ENCODE results near the gene TENM3. TPM values are rescaled to one million over a fixed set of nuclear protein-coding genes. Genes with fewer than 3 reads are reported as not detected.

The TENM3 gene
- total RNA-seq, 2 experiments from 2014 or later = not detected

- no peaks in the 10 kb centered on the region for H3K36me3 ChIP-seq (ENCODE audit: insufficient read depth, low read length)
- H3K4me2 ChIP-seq (ENCODE audit: low read length) = no peak overlapping the region
- CTCF ChIA-PET (ENCODE audit: unreplicated experiment) = no interaction called here
- DNase-seq (ENCODE audit: low spot score) = no peak
- H3K9me3 ChIP-seq (ENCODE audit: low read length) = no peaks in the 10 kb centered on the region
- intact Hi-C loops (cut with micrococcal nuclease; ENCODE audit: unreplicated experiment) = no loop called here
- no peak overlapping the region for H3K4me3 ChIP-seq (ENCODE audit: low read depth, low read length, poor library complexity, severe bottlenecking)
- H3K9me2 ChIP-seq (ENCODE audit: insufficient read depth, low read length) = no peaks in the 10 kb centered on the region
- no peaks in the 10 kb centered on the region for H3K79me2 ChIP-seq (ENCODE audit: insufficient read depth, low read depth, low read length)
- no peak overlapping the region for H3K27ac ChIP-seq (ENCODE audit: low read depth, low read length, poor library complexity, severe bottlenecking)
- POLR2A ChIA-PET = no interaction called here
- H3K4me1 ChIP-seq (ENCODE audit: insufficient read depth, low read length, poor library complexity, severe bottlenecking) = no peaks in the 10 kb centered on the region
- no peak overlapping the region for H2AFZ ChIP-seq (ENCODE audit: low read length)
- no TSS peak for BruUV-seq (replicated peaks)
- TF ChIP-seq EZH2phosphoT487 (IDR thresholded peaks at IDR 0.05; ENCODE audit: borderline replicate concordance, low read depth, low read length) = no peak
- TF ChIP-seq CTCF (conservative IDR thresholded peaks at IDR 0.05; ENCODE audit: low read length) = no peak
- H4K20me1 ChIP-seq (ENCODE audit: insufficient read depth, low read length) = no peaks in the 10 kb centered on the region
These were observed 290.8 kb downstream of the TENM3 start for GRCh38 chr4:182533964-182534363.

DNA sequence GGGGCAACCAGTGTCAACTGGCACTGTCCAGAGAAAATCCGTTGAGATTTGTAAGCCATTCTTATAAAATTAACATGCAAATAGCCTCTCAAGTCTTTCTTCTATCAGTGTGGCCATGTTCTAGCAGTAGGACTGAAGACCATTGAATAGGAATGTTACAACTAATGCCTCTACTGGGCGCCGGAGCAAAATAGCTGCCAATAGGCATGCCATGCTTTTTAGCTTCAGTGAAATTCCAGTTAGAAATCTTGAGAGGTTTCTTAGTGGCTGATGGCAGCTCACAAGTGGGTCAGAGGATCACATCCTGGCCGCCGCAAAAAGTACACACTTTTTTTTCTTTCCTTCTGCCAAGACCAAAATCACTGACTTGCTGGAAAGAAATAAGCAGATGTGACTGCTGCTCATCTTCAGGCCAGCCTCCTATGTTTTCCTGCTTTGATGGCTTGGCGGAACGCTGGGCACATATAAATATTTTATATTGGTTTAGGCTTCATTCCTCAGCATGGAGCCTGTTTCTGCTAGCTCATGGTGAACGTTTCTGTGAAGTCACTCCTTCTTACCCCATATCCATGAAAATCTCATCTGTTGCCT is 293.1 kb downstream of the TENM3 start:
- CTCF ChIA-PET (ENCODE audit: unreplicated experiment) = no interaction called here
- H3K4me3 ChIP-seq (ENCODE audit: low read depth, low read length, poor library complexity, severe bottlenecking) = no peak overlapping the region
- POLR2A ChIA-PET = no interaction called here
- intact Hi-C loops (cut with micrococcal nuclease; ENCODE audit: unreplicated experiment) = no loop called here
- no TSS peak for BruUV-seq (replicated peaks)
- DNase-seq (ENCODE audit: low spot score) = no peak
- no peak for TF ChIP-seq CTCF (conservative IDR thresholded peaks at IDR 0.05; ENCODE audit: low read length)
- TF ChIP-seq EZH2phosphoT487 (IDR thresholded peaks at IDR 0.05; ENCODE audit: borderline replicate concordance, low read depth, low read length) = no peak
- no peaks in the 10 kb centered on the region for H3K79me2 ChIP-seq (ENCODE audit: insufficient read depth, low read depth, low read length)
- no peaks in the 10 kb centered on the region for H3K9me3 ChIP-seq (ENCODE audit: low read length)
- H3K36me3 ChIP-seq (ENCODE audit: insufficient read depth, low read length) = no peaks in the 10 kb centered on the region
- no peaks in the 10 kb centered on the region for H3K9me2 ChIP-seq (ENCODE audit: insufficient read depth, low read length)
- H2AFZ ChIP-seq (ENCODE audit: low read length) = no peak overlapping the region
- no peak overlapping the region for H3K27ac ChIP-seq (ENCODE audit: low read depth, low read length, poor library complexity, severe bottlenecking)
- no peak overlapping the region for H3K4me2 ChIP-seq (ENCODE audit: low read length)
- H3K4me1 ChIP-seq (ENCODE audit: insufficient read depth, low read length, poor library complexity, severe bottlenecking) = no peaks in the 10 kb centered on the region
- H4K20me1 ChIP-seq (ENCODE audit: insufficient read depth, low read length) = no peaks in the 10 kb centered on the region

DNA sequence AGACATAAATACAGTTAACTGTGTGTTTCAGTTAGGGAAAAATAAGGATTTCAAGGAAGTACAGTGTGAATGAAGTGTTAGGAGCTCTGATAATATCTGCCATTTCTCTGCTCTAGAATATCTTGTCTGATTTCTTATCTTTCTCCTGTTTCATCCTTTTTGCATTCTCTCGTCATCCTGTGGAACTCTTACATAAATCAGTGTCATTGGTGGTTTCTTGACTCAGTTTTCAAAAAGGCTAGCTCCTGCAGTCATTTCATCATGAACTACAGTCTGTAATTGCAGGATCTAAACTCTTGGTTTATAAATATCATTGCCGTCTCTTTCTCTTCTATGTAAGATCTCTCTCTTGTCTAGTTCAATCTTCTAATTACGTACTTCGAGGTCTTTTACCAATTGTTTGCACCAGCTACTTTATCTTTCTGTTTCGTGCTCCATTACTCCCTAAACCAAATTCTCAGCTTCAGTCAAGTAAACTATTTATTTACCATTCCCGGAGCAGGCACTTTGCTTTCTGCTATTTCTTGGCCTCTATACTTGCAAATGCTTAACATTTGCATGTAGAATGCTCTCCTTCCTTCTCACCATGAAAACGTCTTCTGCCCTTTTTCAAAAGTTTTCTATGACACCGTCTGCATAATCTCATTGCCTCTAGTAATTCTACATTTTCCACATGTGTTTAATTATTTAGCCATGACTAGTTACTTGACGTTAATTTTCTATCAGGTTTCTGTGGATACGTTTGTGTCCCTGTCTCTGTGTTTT is 294.0 kb downstream of the TENM3 start:
- TF ChIP-seq EZH2phosphoT487 (IDR thresholded peaks at IDR 0.05; ENCODE audit: borderline replicate concordance, low read depth, low read length) (no peak), CTCF (conservative IDR thresholded peaks at IDR 0.05; ENCODE audit: low read length) (no peak)
- Histone ChIP-seq H3K27ac (ENCODE audit: low read depth, low read length, poor library complexity, severe bottlenecking) (no peak overlapping the region), H2AFZ (ENCODE audit: low read length) (no peak overlapping the region), H3K4me3 (ENCODE audit: low read depth, low read length, poor library complexity, severe bottlenecking) (no peak overlapping the region), H3K4me1 (ENCODE audit: insufficient read depth, low read length, poor library complexity, severe bottlenecking) (no peaks in the 10 kb centered on the region), H3K4me2 (ENCODE audit: low read length) (no peak overlapping the region), H4K20me1 (ENCODE audit: insufficient read depth, low read length) (no peaks in the 10 kb centered on the region), H3K9me2 (ENCODE audit: insufficient read depth, low read length) (no peaks in the 10 kb centered on the region), H3K36me3 (ENCODE audit: insufficient read depth, low read length) (no peaks in the 10 kb centered on the region), H3K79me2 (ENCODE audit: insufficient read depth, low read depth, low read length) (no peaks in the 10 kb centered on the region), H3K9me3 (ENCODE audit: low read length) (no peaks in the 10 kb centered on the region)
- CTCF ChIA-PET (ENCODE audit: unreplicated experiment) = no interaction called here
- intact Hi-C loops (cut with micrococcal nuclease; ENCODE audit: unreplicated experiment) = no loop called here
- BruUV-seq (replicated peaks) = no TSS peak
- DNase-seq (ENCODE audit: low spot score) = no peak
- POLR2A ChIA-PET = no interaction called here

All from OCI-LY7 (cell line).